Activated T-cell treated with anti-CD3 and anti-CD28 coated beads, Interleukin-2, amount 50 U/mL, for 72 hours (primary cell): ENCODE results near the gene POLR3G. TPM values are rescaled to one million over a fixed set of nuclear protein-coding genes. Genes with fewer than 3 reads are reported as not detected.

Experiments
- ATAC-seq, 2 donors: fragments of 150-1000 bp; cut with Tn5 transposase; replicated peaks in 1 of 2; 2 replicates each; pipeline ENCODE4 v1.10.0; 2021; ENCODE audit warnings: moderate library complexity in 2 of 2, mild to moderate bottlenecking in 1 of 2
- DNase-seq, 2 donors: peaks; one replicate each; pipeline ENCODE4 v3.0.0; 2021 to 2022; ENCODE audit warnings: mixed read lengths in 1 of 2
- H3K27ac Mint-ChIP-seq: one replicate; pipeline ENCODE4 v1.8.0; 2022; ENCODE audit warnings: mild to moderate bottlenecking, moderate library complexity, mixed read lengths
- H3K27me3 Mint-ChIP-seq: one replicate; pipeline ENCODE4 v1.8.0; 2022; ENCODE audit warnings: low read depth, mixed read lengths
- H3K36me3 Mint-ChIP-seq, 2 donors: one replicate each; pipeline ENCODE4 v1.8.0; 2022; ENCODE audit warnings: mixed read lengths in 2 of 2, mild to moderate bottlenecking in 1 of 2; ENCODE audit not compliant: insufficient read depth in 2 of 2
- H3K4me1 Mint-ChIP-seq: one replicate; pipeline ENCODE4 v1.8.0; 2022; ENCODE audit warnings: low read depth, mixed read lengths
- H3K4me3 Mint-ChIP-seq, 2 donors: one replicate each; pipeline ENCODE4 v1.8.0; 2022; ENCODE audit warnings: mild to moderate bottlenecking in 2 of 2, mixed read lengths in 2 of 2, moderate library complexity in 2 of 2
- H3K9me3 Mint-ChIP-seq, 2 donors: one replicate each; pipeline ENCODE4 v1.8.0; 2022; ENCODE audit warnings: mixed read lengths in 2 of 2
- total RNA-seq, 2 donors: library from RNA; stranded (reverse); gene quantifications; one replicate each; pipeline ENCODE4 v1.2.3, GENCODE V29; 2022

The POLR3G gene
- total RNA-seq, 2 donors from 2014 or later = 4.5 to 6.3 TPM

DNA sequence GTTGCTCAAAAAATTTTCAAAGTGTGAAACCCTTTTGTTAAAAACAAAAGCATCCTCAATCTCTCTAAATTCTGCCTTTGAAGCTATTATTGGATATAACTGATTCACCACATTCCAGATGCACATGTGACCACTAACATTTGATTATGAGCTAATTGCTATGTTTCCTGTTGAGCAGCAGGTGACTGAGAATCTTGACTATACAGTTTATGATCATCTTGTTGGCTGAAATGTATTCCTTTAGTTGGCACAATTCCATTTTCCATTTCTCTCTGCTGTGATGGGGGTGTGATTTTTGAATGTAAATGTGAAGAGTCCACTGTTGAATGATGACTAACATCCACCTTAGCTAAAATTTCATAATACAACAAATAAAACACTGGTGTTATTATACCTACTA is 44.0 kb downstream of the POLR3G start:
- no peak overlapping the region for H3K27ac Mint-ChIP-seq

GRCh38 chr5:90519081-90519480 is 44.4 kb downstream of the POLR3G start:
- no peaks in the 10 kb centered on the region for H3K4me1 Mint-ChIP-seq
- no peak for ATAC-seq
- no peak overlapping the region for H3K27ac Mint-ChIP-seq
- DNase-seq = no peak
- no peak overlapping the region for H3K4me3 Mint-ChIP-seq
- H3K36me3 Mint-ChIP-seq = peaks cover 7 to 20% of the 10 kb centered on the region in 2 donors
- H3K27me3 Mint-ChIP-seq = no peaks in the 10 kb centered on the region
- no peaks in the 10 kb centered on the region for H3K9me3 Mint-ChIP-seq

More for the DNA sequence above, 44.0 kb downstream of the POLR3G start:
- H3K9me3 Mint-ChIP-seq = no peaks in the 10 kb centered on the region
- no peaks in the 10 kb centered on the region for H3K4me1 Mint-ChIP-seq
- no peaks in the 10 kb centered on the region for H3K27me3 Mint-ChIP-seq
- no peak overlapping the region for H3K4me3 Mint-ChIP-seq
- no peak for ATAC-seq
- H3K36me3 Mint-ChIP-seq = peaks cover 7 to 20% of the 10 kb centered on the region in 2 donors
- DNase-seq = no peak

DNA sequence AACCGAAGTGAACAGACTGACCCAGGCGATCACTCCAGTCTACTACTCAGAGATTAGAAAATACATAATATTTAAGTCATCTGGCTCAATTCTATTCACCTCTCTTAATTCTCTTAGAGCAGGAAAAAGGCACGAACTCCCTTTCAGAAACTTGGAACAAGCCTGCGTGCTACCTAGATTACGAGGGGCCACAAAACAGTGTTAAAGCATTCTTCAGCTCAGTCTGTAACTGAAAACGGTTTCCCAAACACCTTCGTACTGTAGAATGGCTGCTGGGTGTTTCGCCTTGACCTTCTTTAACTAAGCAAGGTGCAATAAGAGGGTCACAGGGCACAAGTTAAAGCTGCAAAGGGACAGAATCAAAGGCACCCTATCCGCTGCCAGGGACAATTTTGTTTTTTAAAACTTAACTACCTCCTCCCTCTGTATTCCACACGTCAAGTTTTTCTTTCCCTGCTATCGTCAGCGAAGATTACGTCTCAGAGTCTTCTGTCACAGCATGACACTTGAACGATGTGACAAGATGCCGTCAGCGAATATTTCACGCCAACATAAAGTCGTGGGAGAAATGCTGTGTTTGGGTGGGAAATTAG is 54.0 kb downstream of the POLR3G start:
- peak overlapping the region; percentile 62 for H3K27ac Mint-ChIP-seq
- peaks cover 9% of the 10 kb centered on the region for H3K27me3 Mint-ChIP-seq
- peaks cover 24% of the 10 kb centered on the region for H3K4me1 Mint-ChIP-seq
- H3K9me3 Mint-ChIP-seq = no peaks in the 10 kb centered on the region
- no peak for DNase-seq
- H3K4me3 Mint-ChIP-seq = peak overlapping the region; percentile 79 to 98
- peak in 1 of 2 donors; percentile 11 for ATAC-seq
- H3K36me3 Mint-ChIP-seq = peaks cover 2 to 6% of the 10 kb centered on the region in 2 donors

DNA sequence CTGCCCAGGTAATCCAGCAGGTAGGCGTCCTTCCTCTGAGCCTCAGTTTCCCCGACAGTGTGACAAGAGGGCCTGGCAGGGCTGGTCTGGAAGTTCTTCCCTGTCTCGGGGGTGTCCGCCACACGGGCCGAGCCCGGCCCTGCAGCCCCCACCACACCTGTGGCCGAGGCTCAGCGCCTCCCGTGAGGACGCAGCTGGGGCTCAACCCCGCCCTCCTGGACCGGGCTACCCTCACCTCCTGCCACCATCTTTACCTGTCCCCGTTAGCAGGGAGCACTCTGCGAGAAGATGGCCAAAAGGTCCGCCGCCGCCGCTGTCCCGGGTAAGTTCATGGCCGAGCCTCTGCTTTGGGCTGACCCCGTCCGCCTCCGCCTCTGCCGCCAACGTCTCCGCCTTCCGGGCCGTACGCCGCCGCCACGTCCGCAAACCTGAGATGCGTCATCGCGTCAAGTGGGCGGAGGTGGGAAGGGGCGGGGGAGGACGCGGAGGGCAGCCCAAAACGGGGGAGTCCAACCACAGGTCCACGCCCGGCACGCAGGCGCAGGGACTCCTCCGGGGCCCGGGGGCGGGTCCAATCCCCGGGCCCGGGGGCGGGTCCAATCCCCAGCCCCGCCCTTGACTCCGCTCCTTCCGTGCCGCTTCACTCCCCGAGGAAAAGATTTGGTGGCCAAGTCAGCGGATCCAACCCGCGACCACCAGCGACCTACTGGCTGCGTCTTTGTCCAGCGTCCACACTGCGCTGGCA is 54.7 kb downstream of the POLR3G start, which contains the start of gene LYSMD3:
Gene LYSMD3 (minus strand): TSS at position 391 of the 745 bp plus-strand sequence. CDS start 4,295 bp downstream, outside the sequence.
- peak within 1 kb of the TSS; percentile 79 to 98 for H3K4me3 Mint-ChIP-seq
- peak within 1 kb of the TSS; percentile 94 for H3K27ac Mint-ChIP-seq
- ATAC-seq (peak; percentile 92 to 94), DNase-seq (peak; percentile 96)
- H3K9me3 Mint-ChIP-seq = no peaks in the 10 kb centered on the region
- peaks cover 2 to 6% of the 10 kb centered on the region in 2 donors for H3K36me3 Mint-ChIP-seq
- peaks cover 16% of the 10 kb centered on the region for H3K27me3 Mint-ChIP-seq
- peaks cover 24% of the 10 kb centered on the region for H3K4me1 Mint-ChIP-seq

GRCh38 chr5:90529939-90530677 is 55.4 kb downstream of the POLR3G start:
- no peaks in the 10 kb centered on the region for H3K9me3 Mint-ChIP-seq
- peak; percentile 59 to 63 for DNase-seq
- peak; percentile 59 to 61 for ATAC-seq
- H3K4me3 Mint-ChIP-seq = peak overlapping the region; percentile 79 to 98
- peaks cover 22% of the 10 kb centered on the region for H3K27me3 Mint-ChIP-seq
- peak overlapping the region; percentile 94 for H3K27ac Mint-ChIP-seq
- peaks cover 2 to 4% of the 10 kb centered on the region in 2 donors for H3K36me3 Mint-ChIP-seq
- H3K4me1 Mint-ChIP-seq = peaks cover 24% of the 10 kb centered on the region

- H3K36me3 Mint-ChIP-seq = peaks cover 2% of the 10 kb centered on the region in 2 donors
- peak overlapping the region in 1 of 2 donors; percentile 79 for H3K4me3 Mint-ChIP-seq
- peaks cover 24% of the 10 kb centered on the region for H3K4me1 Mint-ChIP-seq
- no peaks in the 10 kb centered on the region for H3K9me3 Mint-ChIP-seq
- DNase-seq (no peak), ATAC-seq (no peak)
- peaks cover 30% of the 10 kb centered on the region for H3K27me3 Mint-ChIP-seq
- H3K27ac Mint-ChIP-seq = peak overlapping the region; percentile 21
Measured at GRCh38 chr5:90530736-90531487, 56.2 kb downstream of the POLR3G start.

- Mint-ChIP-seq H3K36me3 (peaks cover 0 to 2% of the 10 kb centered on the region in 2 donors), H3K27me3 (peaks cover 30% of the 10 kb centered on the region), H3K9me3 (no peaks in the 10 kb centered on the region), H3K4me1 (no peaks in the 10 kb centered on the region), H3K4me3 (no peak overlapping the region), H3K27ac (no peak overlapping the region)
- DNase-seq (no peak), ATAC-seq (no peak)
Measured at GRCh38 chr5:90533794-90534193, 59.1 kb downstream of the POLR3G start.

DNA sequence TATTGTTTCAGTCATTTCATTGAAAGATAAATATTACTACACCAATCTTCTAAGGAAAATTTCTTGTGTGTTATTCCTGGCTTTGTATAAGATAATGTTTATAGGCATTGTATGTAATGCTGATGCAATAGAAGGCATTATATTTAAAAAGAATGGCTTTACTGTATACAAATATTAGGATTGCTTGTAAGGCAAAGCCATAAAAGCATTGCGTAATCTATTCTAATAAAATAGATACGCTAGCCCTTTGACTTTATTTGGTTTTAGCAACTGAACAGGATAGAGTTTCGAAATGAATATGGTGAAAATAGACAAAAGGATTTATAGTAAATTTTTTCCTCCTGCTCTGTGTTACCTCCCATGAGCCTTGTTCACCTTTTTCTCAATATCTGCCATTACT is 60.3 kb downstream of the POLR3G start:
- H3K27ac Mint-ChIP-seq = no peak overlapping the region
- no peaks in the 10 kb centered on the region for H3K36me3 Mint-ChIP-seq
- DNase-seq = no peak
- H3K27me3 Mint-ChIP-seq = peaks cover 30% of the 10 kb centered on the region
- ATAC-seq = no peak
- H3K4me3 Mint-ChIP-seq = no peak overlapping the region
- H3K9me3 Mint-ChIP-seq = no peaks in the 10 kb centered on the region
- no peaks in the 10 kb centered on the region for H3K4me1 Mint-ChIP-seq

GRCh38 chr5:90542827-90543519 is 68.3 kb downstream of the POLR3G start:
- H3K27ac Mint-ChIP-seq = no peak overlapping the region
- H3K4me1 Mint-ChIP-seq = no peaks in the 10 kb centered on the region
- H3K36me3 Mint-ChIP-seq = no peaks in the 10 kb centered on the region
- no peaks in the 10 kb centered on the region for H3K9me3 Mint-ChIP-seq
- DNase-seq (no peak), ATAC-seq (no peak)
- peaks cover 11% of the 10 kb centered on the region for H3K27me3 Mint-ChIP-seq
- no peak overlapping the region for H3K4me3 Mint-ChIP-seq

DNA sequence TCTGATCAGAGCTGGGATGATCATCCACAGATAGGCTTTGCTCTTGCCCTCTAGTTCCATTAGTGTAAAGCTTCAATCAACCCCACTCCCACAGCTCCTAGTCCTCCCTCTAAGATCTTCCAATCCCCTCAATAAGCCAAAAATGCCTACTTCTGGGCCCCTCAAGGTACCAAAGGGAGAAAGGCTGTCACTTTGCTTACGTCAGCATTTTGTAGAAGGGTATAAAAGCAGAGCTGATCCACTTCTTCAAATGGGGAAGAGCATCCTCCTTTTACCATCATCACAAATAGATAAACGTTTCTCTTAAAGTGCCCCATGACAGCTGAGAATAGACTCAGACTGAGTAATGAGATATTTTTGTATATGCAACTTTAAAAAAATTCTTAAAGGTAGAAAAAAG is 70.8 kb downstream of the POLR3G start:
- no peaks in the 10 kb centered on the region for H3K36me3 Mint-ChIP-seq
- no peak overlapping the region for H3K4me3 Mint-ChIP-seq
- H3K9me3 Mint-ChIP-seq = no peaks in the 10 kb centered on the region
- H3K27ac Mint-ChIP-seq = no peak overlapping the region
- peaks cover 7% of the 10 kb centered on the region for H3K27me3 Mint-ChIP-seq
- no peak for ATAC-seq
- no peaks in the 10 kb centered on the region for H3K4me1 Mint-ChIP-seq
- DNase-seq = no peak

GRCh38 chr5:90546216-90546837 is 71.7 kb downstream of the POLR3G start:
- Mint-ChIP-seq H3K27ac (no peak overlapping the region), H3K4me3 (no peak overlapping the region), H3K27me3 (peaks cover 6% of the 10 kb centered on the region), H3K9me3 (no peaks in the 10 kb centered on the region), H3K36me3 (no peaks in the 10 kb centered on the region), H3K4me1 (no peaks in the 10 kb centered on the region)
- ATAC-seq = no peak
- DNase-seq = no peak

GRCh38 chr5:90547072-90547536 is 72.4 kb downstream of the POLR3G start:
- Mint-ChIP-seq H3K27me3 (peaks cover 6% of the 10 kb centered on the region), H3K36me3 (no peaks in the 10 kb centered on the region), H3K27ac (no peak overlapping the region), H3K4me3 (no peak overlapping the region), H3K9me3 (no peaks in the 10 kb centered on the region), H3K4me1 (no peaks in the 10 kb centered on the region)
- ATAC-seq (no peak), DNase-seq (no peak)
